K562 (cell line): ENCODE measurements around the gene PATJ. TPM values are rescaled to one million over a fixed set of nuclear protein-coding genes. Genes with fewer than 3 reads are reported as not detected.

ENCODE experiments used
- ATAC-seq: fragments of 200-7000 bp; cut with Tn5 transposase; 3 replicates; pipeline ENCODE4 v1.9.1; 2020; ENCODE audit warnings: moderate library complexity
- BruUV-seq: library from RNA; stranded (reverse); fragments of 400-500 nt; replicated peaks from 2 replicates; lab custom pipeline; 2021; lab: Mats Ljungman, UMichigan
- CTCF ChIA-PET: fragments of 300-600 bp; formaldehyde crosslinking; extraction: SDS; loops from one replicate; lab custom pipeline; 2021; ENCODE audit warnings: low intra/inter-chr PET ratio; lab: Yijun Ruan, JAX
- POLR2A ChIA-PET: fragments of 300-600, 350-650 bp; sonication (Branson Sonifier 250); formaldehyde crosslinking; extraction: SDS; loops from one replicate; lab custom pipeline; 2021; ENCODE audit warnings: antibody characterized with exemption, inconsistent platforms; lab: Yijun Ruan, JAX
- DNase-seq, 4 experiments: peaks; one replicate each; pipeline versions ENCODE4 v3.0.0 to v3.0.0-alpha.2; 2011 to 2018; ENCODE audit warnings: low spot score in 3 of 4, mixed read lengths in 3 of 4; ENCODE audit errors: extremely low read depth in 1 of 4
- FAIRE-seq: peaks from 2 replicates; lab custom pipeline; 2011; peaks lifted over from hg19 to GRCh38; lab: Jason Lieb, UNC
- H2AFZ ChIP-seq: 2 replicates; pipeline ENCODE4 v1.6.0; 2011; ENCODE audit warnings: low read depth, low read length, control low read depth, inconsistent platforms
- H3K27ac ChIP-seq: fragments of 200-600 bp; 3 replicates; pipeline ENCODE4 v1.8.0; 2011; ENCODE audit warnings: low read depth, mild to moderate bottlenecking, control low read depth, inconsistent platforms, low read length, moderate library complexity, mixed read lengths; ENCODE audit errors: extremely low read depth
- H3K27me3 ChIP-seq, 2 experiments: fragments of 300-600 bp in 1 of 2; 2 replicates in 1 of 2; 3 replicates in 1 of 2; pipeline versions ENCODE4 v1.6.0 to v1.8.0; 2011; ENCODE audit warnings: inconsistent platforms in 2 of 2, low read length in 2 of 2, mild to moderate bottlenecking in 1 of 2, mixed read lengths in 1 of 2, moderate library complexity in 1 of 2; ENCODE audit not compliant: control insufficient read depth in 2 of 2, insufficient read depth in 2 of 2
- H3K36me3 ChIP-seq: fragments of 300-600 bp; 3 replicates; pipeline ENCODE4 v1.8.0; 2011; ENCODE audit warnings: mild to moderate bottlenecking, low read length, inconsistent platforms; ENCODE audit not compliant: control insufficient read depth, insufficient read depth
- H3K4me1 ChIP-seq, 2 experiments: fragments of 200-600 bp in 1 of 2; replicated peaks in 1 of 2; 2 replicates in 1 of 2; 3 replicates in 1 of 2; pipeline versions ENCODE4 v1.5.1 to v1.8.0; 2011; ENCODE audit warnings: inconsistent platforms in 2 of 2, low read length in 2 of 2, mild to moderate bottlenecking in 1 of 2, mixed read lengths in 1 of 2, moderate library complexity in 1 of 2; ENCODE audit not compliant: control insufficient read depth in 2 of 2, insufficient read depth in 2 of 2
- H3K4me2 ChIP-seq: 2 replicates; pipeline ENCODE4 v1.6.1; 2011; ENCODE audit warnings: low read length, control low read depth, inconsistent platforms, mixed read lengths; ENCODE audit not compliant: insufficient read depth
- H3K4me3 ChIP-seq: fragments of 200-600 bp; sonication (generic), shearing (Covaris generic); 2 replicates; pipeline ENCODE4 v1.5.1; 2016; ENCODE audit warnings: control low read depth, inconsistent platforms
- H3K79me2 ChIP-seq: fragments of 200-600 bp; 3 replicates; pipeline ENCODE4 v1.8.0; 2011; ENCODE audit warnings: low read length, inconsistent platforms; ENCODE audit not compliant: control insufficient read depth, insufficient read depth
- H3K9ac ChIP-seq, 2 experiments: 2 replicates each; pipeline versions ENCODE4 v1.6.0 to v1.6.1; 2011; ENCODE audit warnings: low read depth in 2 of 2, low read length in 2 of 2, control low read depth in 1 of 2, inconsistent platforms in 1 of 2, mild to moderate bottlenecking in 1 of 2, mixed read lengths in 1 of 2; ENCODE audit not compliant: insufficient read depth in 1 of 2
- H3K9me1 ChIP-seq: one replicate; pipeline ENCODE4 v1.6.0; 2011; ENCODE audit warnings: inconsistent platforms, mild to moderate bottlenecking, low read length, moderate library complexity; ENCODE audit not compliant: control insufficient read depth, insufficient read depth
- H3K9me3 ChIP-seq: replicated peaks from 2 replicates; pipeline ENCODE4 v1.5.1; 2011; ENCODE audit warnings: low read depth, low read length, inconsistent platforms; ENCODE audit not compliant: control insufficient read depth, insufficient read depth
- H4K20me1 ChIP-seq: replicated peaks from 2 replicates; pipeline ENCODE4 v1.6.1; 2011; ENCODE audit warnings: low read length, inconsistent platforms, mixed read lengths; ENCODE audit not compliant: control insufficient read depth, insufficient read depth
- ATF6 ChIP-seq: sonication (generic); formaldehyde crosslinking; IDR thresholded peaks from 2 replicates; pipeline ENCODE4 v1.4.0; 2020; ENCODE audit warnings: mild to moderate bottlenecking, missing genetic modification reagents
- CTCF ChIP-seq, 3 experiments: IDR thresholded peaks in 2 of 3; conservative IDR thresholded peaks in 1 of 3; 2 replicates each; pipeline ENCODE4 v1.5.1; 2011 to 2012; ENCODE audit warnings: low read length in 3 of 3, mild to moderate bottlenecking in 3 of 3, control low read depth in 2 of 3, improper control_type of control experiment in 1 of 3, inconsistent platforms in 1 of 3, low read depth in 1 of 3, mixed read lengths in 1 of 3, moderate library complexity in 1 of 3; ENCODE audit not compliant: insufficient read depth in 2 of 3
- FOXK2 ChIP-seq, 2 experiments: fragments of 450-650 bp; IDR thresholded peaks in 1 of 2; conservative IDR thresholded peaks in 1 of 2; 2 replicates each; pipeline ENCODE4 v1.6.1; 2016; ENCODE audit warnings: low read depth in 2 of 2, mild to moderate bottlenecking in 1 of 2
- HEY1 ChIP-seq: fragments of 250-450 bp; sonication (Bioruptor Pico); IDR thresholded peaks from 2 replicates; pipeline ENCODE4 v1.5.0; 2020; ENCODE audit warnings: mild to moderate bottlenecking, moderate library complexity, borderline replicate concordance
- IRF9 ChIP-seq: fragments of 450-650 bp; IDR thresholded peaks from 2 replicates; pipeline ENCODE4 v1.6.1; 2016; ENCODE audit warnings: missing biosample characterization, missing genetic modification characterization
- NFRKB ChIP-seq: fragments of 450-650 bp; IDR thresholded peaks from 2 replicates; pipeline ENCODE4 v1.6.1; 2016; ENCODE audit warnings: low read depth
- RAD21 ChIP-seq, 2 experiments: fragments of 250-450 bp in 1 of 2; fragments of 450-650 bp in 1 of 2; sonication (Bioruptor Pico) in 1 of 2; formaldehyde crosslinking in 1 of 2; IDR thresholded peaks in 1 of 2; conservative IDR thresholded peaks in 1 of 2; 2 replicates each; pipeline versions ENCODE4 v1.4.0 to v1.8.0; 2020 to 2022; ENCODE audit warnings: mild to moderate bottlenecking in 2 of 2, moderate library complexity in 1 of 2
- SIN3B ChIP-seq: fragments of 450-650 bp; IDR thresholded peaks from 2 replicates; pipeline ENCODE4 v1.6.1; 2017; ENCODE audit warnings: low read depth, mild to moderate bottlenecking, moderate library complexity
- WGBS: fragments of 100-300 bp; shearing (Covaris generic); methylation state at CpG from one replicate; pipeline ENCODE4 v1.1.6; 2016; ENCODE audit warnings: low coverage, mixed read lengths; ENCODE audit not compliant: insufficient coverage; ENCODE audit errors: missing lambda C conversion rate; 5-methylcytosine and 5-hydroxymethylcytosine counted together
- in situ Hi-C: fragments of 300-500 bp; cut with MboI; formaldehyde crosslinking; loops from 4 replicates; pipeline ENCODE4 v1.15.0; 2018; ENCODE audit warnings: inconsistent platforms, mixed read lengths
- intact Hi-C: fragments of 100-400 bp; cut with micrococcal nuclease; formaldehyde crosslinking; loops from 2 replicates; pipeline ENCODE4 v1.14.2; 2022
- polyA plus RNA-seq, 8 experiments: library from polyadenylated mRNA; depleted of rRNA in 4 of 8; stranded (reverse) in 5 of 8; unstranded in 3 of 8; fragments of >200 nt; fragmentation: Nextera tagmentation in 2 of 8; fragmentation: Illumina TruSeq in 1 of 8; extraction: Ambion mirVana in 2 of 8; extraction: Trizol in 1 of 8; gene quantifications; 2 replicates each; pipeline versions ENCODE4 v1.2.1 to v1.2.3, GENCODE V29; 2011 to 2014; ENCODE audit warnings: inconsistent platforms in 1 of 8, missing spikeins in 1 of 8
- total RNA-seq, 7 experiments: library from RNA; depleted of rRNA in 6 of 7; stranded (reverse); fragments of >200 nt in 6 of 7; fragmentation: Illumina TruSeq in 2 of 7; extraction: Trizol in 2 of 7; gene quantifications; 2 replicates each; pipeline versions ENCODE4 v1.2.1 to v1.2.3, GENCODE V29; 2011 to 2021; ENCODE audit warnings: low replicate concordance in 1 of 7
- TF ChIP-seq, protein P1 (sequence below): fragments of 450-650 bp; formaldehyde crosslinking; IDR thresholded peaks from 2 replicates; pipeline ENCODE4 v1.4.0; 2020; ENCODE audit warnings: mild to moderate bottlenecking, moderate library complexity
- TF ChIP-seq, protein P2 (sequence below), 2 experiments: IDR thresholded peaks; 2 replicates each; pipeline ENCODE4 v1.6.1; 2011; ENCODE audit warnings: borderline replicate concordance in 1 of 2, control low read depth in 1 of 2, low read depth in 1 of 2, low read length in 1 of 2, mild to moderate bottlenecking in 1 of 2, mixed read lengths in 1 of 2, moderate library complexity in 1 of 2; ENCODE audit not compliant: insufficient read depth in 1 of 2, insufficient read length in 1 of 2, poor library complexity in 1 of 2, severe bottlenecking in 1 of 2; ENCODE audit errors: extremely low read depth in 1 of 2

The PATJ gene
- total and polyA plus RNA-seq, 9 of the 15 experiments (the other 6 are each of a cell fraction or from before 2014, with no cell fraction given): 0.22 TPM; not detected in 8

GRCh38 chr1:61851849-61852669, 109.8 kb downstream of the PATJ start:
- Histone ChIP-seq H3K36me3 (no peaks in the 10 kb centered on the region), H3K4me1 (no peaks in the 10 kb centered on the region), H2AFZ (no peak overlapping the region), H4K20me1 (no peaks in the 10 kb centered on the region), H3K79me2 (no peaks in the 10 kb centered on the region), H3K9ac (no peak overlapping the region), H3K27ac (no peak overlapping the region), H3K9me3 (no peaks in the 10 kb centered on the region), H3K9me1 (no peaks in the 10 kb centered on the region), H3K4me2 (no peak overlapping the region), H3K27me3 (peaks cover 0 to 2% of the 10 kb centered on the region in 2 experiments; a peak in 2 of 5 replicates), H3K4me3 (no peak overlapping the region)
- peak; percentile 85 for ATAC-seq
- 6% methylated on average over 6 of the region's 6 CpGs for WGBS
- BruUV-seq: no TSS peak
- POLR2A ChIA-PET: interaction anchor here (0.6 kb wide), 1 partner anchor 13 kb away, joined by 3 read pairs; no protein-coding TSS in a partner anchor
- intact Hi-C loops (loop anchor here (2.0 to 10.0 kb wide), 9 partner anchors 265 to 1875 kb away; no protein-coding TSS in a partner anchor), in situ Hi-C loops (no loop called here)
- CTCF ChIA-PET: interaction anchor here (0.6 to 1.3 kb wide), 8 partner anchors 9 to 1877 kb away, joined by 3 to 6 read pairs (median 4); no protein-coding TSS in a partner anchor
- DNase-seq: peak; percentile 22 to 73 (median 32)
- FAIRE-seq: peak; percentile 72
- TF ChIP-seq SIN3B (no peak), NFRKB (no peak), ATF6 (no peak), IRF9 (no peak), FOXK2 (conservative IDR thresholded peaks at IDR 0.05 in 1 of 2, IDR thresholded peaks at IDR 0.05 in 1 of 2; ENCODE audit: low read depth in 2 of 2) (0 out of 4 replicates have a peak, but pooled peaks of 1 of the 2 experiments have one; percentile 20), HEY1 (CRISPR knock-in tag) (no peak), RAD21 (CRISPR knock-in tag; conservative IDR thresholded peaks at IDR 0.05 in 1 of 2, IDR thresholded peaks at IDR 0.05 in 1 of 2) (peak; percentile 75 to 86), CTCF (IDR thresholded peaks at IDR 0.05 in 2 of 3, conservative IDR thresholded peaks at IDR 0.05 in 1 of 3; ENCODE audit: insufficient read depth in 2 of 3, low read depth in 1 of 3, low read length in 3 of 3) (peak; percentile 49 to 85 (median 54); a peak in 5 of 6 replicates)
- TF ChIP-seq, protein P1, sequence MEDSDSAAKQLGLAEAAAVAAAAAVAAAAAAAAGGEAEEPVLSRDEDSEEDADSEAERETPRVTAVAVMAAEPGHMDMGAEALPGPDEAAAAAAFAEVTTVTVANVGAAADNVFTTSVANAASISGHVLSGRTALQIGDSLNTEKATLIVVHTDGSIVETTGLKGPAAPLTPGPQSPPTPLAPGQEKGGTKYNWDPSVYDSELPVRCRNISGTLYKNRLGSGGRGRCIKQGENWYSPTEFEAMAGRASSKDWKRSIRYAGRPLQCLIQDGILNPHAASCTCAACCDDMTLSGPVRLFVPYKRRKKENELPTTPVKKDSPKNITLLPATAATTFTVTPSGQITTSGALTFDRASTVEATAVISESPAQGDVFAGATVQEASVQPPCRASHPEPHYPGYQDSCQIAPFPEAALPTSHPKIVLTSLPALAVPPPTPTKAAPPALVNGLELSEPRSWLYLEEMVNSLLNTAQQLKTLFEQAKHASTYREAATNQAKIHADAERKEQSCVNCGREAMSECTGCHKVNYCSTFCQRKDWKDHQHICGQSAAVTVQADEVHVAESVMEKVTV (CRISPR knock-in tag): peak; percentile 60; the same call in 1 of the 2 replicates
- TF ChIP-seq, protein P2, sequence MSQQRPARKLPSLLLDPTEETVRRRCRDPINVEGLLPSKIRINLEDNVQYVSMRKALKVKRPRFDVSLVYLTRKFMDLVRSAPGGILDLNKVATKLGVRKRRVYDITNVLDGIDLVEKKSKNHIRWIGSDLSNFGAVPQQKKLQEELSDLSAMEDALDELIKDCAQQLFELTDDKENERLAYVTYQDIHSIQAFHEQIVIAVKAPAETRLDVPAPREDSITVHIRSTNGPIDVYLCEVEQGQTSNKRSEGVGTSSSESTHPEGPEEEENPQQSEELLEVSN (IDR thresholded peaks at IDR 0.05; ENCODE audit: borderline replicate concordance in 1 of 2, extremely low read depth in 1 of 2, insufficient read depth in 1 of 2, insufficient read length in 1 of 2, low read depth in 1 of 2, low read length in 1 of 2, poor library complexity in 1 of 2, severe bottlenecking in 1 of 2): no peak
